B cell (primary cell): ENCODE results near the gene STXBP6.

Source experiments
- EZH2 ChIP-seq: IDR thresholded peaks from 2 replicates; pipeline ENCODE4 v1.6.1; 2012; ENCODE audit warnings: borderline replicate concordance, low read depth, mild to moderate bottlenecking, moderate library complexity, low read length; ENCODE audit not compliant: insufficient read depth, poor library complexity, severe bottlenecking
- TF ChIP-seq, protein P1 (sequence below): fragments of 200-600 bp; IDR thresholded peaks from one replicate; pipeline ENCODE4 v1.8.0; 2022; ENCODE audit warnings: antibody characterized with exemption, mild to moderate bottlenecking

DNA sequence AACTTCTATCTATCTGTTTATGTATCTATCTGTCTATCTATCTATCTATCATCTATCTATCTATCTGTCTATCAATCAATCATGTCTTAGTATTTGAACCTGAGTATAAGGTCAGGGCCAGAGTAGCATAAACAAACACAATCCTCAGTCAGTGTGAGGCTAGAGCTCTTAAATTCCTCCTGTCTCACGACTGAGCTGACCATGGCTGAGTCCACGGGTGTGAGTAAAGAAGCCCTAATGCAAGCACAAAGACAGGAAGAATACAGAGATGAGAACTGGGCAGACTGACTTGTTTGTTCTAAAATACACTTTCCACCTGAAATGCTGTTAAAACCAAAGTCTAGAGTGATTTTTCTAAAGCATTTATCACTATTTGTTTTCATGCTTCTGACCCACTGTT, 47.2 kb upstream of the STXBP6 start:
- TF ChIP-seq, protein P1, sequence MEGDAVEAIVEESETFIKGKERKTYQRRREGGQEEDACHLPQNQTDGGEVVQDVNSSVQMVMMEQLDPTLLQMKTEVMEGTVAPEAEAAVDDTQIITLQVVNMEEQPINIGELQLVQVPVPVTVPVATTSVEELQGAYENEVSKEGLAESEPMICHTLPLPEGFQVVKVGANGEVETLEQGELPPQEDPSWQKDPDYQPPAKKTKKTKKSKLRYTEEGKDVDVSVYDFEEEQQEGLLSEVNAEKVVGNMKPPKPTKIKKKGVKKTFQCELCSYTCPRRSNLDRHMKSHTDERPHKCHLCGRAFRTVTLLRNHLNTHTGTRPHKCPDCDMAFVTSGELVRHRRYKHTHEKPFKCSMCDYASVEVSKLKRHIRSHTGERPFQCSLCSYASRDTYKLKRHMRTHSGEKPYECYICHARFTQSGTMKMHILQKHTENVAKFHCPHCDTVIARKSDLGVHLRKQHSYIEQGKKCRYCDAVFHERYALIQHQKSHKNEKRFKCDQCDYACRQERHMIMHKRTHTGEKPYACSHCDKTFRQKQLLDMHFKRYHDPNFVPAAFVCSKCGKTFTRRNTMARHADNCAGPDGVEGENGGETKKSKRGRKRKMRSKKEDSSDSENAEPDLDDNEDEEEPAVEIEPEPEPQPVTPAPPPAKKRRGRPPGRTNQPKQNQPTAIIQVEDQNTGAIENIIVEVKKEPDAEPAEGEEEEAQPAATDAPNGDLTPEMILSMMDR: no peak
- TF ChIP-seq EZH2: no peak
